GM12891 (cell line): Measurements from ENCODE around the gene CD160.

Experiments
- PAX5 ChIP-seq: IDR thresholded peaks from 2 replicates; pipeline ENCODE4 v1.6.1; 2011; ENCODE audit warnings: low read length, moderate library complexity, mild to moderate bottlenecking; ENCODE audit not compliant: insufficient read depth, severe bottlenecking
- POLR2A ChIP-seq: IDR thresholded peaks from 2 replicates; pipeline ENCODE4 v1.6.1; 2011; ENCODE audit warnings: low read depth, low read length, control low read depth
- POLR2AphosphoS5 ChIP-seq: IDR thresholded peaks from 2 replicates; pipeline ENCODE4 v1.6.1; 2011; ENCODE audit warnings: low read depth, low read length, control low read depth
- POU2F2 ChIP-seq: IDR thresholded peaks from 2 replicates; pipeline ENCODE4 v1.6.1; 2011; ENCODE audit warnings: low read depth, mild to moderate bottlenecking, control low read depth, low read length, moderate library complexity
- SPI1 ChIP-seq: IDR thresholded peaks from 2 replicates; pipeline ENCODE4 v1.6.1; 2011; ENCODE audit warnings: low read depth, low read length, control low read depth
- TAF1 ChIP-seq: IDR thresholded peaks from 2 replicates; pipeline ENCODE4 v1.6.1; 2011; ENCODE audit warnings: low read depth, low read length, control low read depth

DNA sequence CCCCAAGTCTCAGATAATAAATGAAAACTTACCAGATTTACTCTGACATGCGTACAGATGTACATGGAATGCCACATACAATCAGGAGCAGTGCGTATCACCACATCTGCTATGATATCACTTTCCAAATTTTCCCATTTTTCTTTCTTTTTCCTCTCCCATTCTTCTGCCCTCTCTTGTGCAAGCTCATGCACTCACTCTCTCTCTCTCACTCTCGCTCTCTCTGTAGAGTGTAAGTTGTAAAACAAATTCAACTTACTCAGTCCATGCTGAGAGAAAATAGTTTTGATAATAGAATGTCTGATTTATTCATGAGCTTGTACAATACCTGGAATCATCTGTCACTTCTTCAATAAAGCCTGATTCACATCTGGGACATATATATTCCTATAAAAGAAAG, 69.3 kb downstream of the CD160 start:
- TF ChIP-seq POLR2A (no peak), POLR2AphosphoS5 (no peak), POU2F2 (no peak), SPI1 (no peak), PAX5 (no peak), TAF1 (no peak)
